Amniotic stem cell (primary cell): Measurements from ENCODE around the gene MEP1A.
"Not testable (repeated sequence)": the region's sequence is repeated elsewhere in the genome, so short reads cannot be mapped to it uniquely, and the experiment has no call there.

Experiments
- DNase-seq: peaks from one replicate; lab custom pipeline; 2025; lab: John Stamatoyannopoulos, UW

The MEP1A gene

GRCh38 chr6:46834257-46834916, 41.2 kb downstream of the MEP1A start:
- DNase-seq: not testable (repeated sequence)

DNA sequence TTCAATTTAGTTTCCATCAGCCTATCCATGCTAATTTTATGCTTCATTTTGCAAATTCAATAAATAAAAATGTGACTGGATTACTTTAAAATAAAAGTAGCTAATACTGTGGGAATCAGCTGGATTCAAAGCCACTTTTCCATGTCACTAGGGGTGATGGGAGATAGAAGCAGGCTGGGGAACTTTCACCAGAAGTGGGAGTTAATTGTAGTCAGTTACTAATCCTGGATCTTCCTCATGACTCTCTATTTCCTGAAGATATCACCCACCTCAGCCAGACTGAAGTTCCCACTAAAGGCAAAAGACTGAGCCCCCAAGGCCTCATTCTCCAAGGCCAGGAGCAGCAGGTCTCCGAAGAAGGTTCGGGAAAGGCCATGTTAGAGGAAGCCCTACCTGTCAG, 41.8 kb downstream of the MEP1A start:
- DNase-seq: not testable (repeated sequence)

DNA sequence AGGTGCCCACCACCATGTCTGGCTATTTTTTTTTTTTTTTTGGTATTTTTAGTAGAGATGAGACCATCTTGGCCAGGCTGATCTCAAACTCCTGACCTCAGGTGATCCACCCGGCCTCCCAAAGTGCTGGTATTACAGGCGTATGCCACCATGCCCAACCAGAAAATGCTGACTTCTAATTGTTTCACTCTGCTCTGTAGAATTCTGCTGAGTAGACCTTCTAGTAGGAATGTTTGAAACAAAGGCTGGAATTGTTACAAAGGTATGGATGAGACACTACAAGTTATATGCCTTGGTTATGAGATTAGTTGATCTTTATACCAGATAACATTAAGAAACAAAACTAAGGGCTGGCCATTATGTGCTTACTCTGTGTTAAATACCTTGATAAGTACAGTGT, 44.8 kb downstream of the MEP1A start:
- DNase-seq: no peak

DNA sequence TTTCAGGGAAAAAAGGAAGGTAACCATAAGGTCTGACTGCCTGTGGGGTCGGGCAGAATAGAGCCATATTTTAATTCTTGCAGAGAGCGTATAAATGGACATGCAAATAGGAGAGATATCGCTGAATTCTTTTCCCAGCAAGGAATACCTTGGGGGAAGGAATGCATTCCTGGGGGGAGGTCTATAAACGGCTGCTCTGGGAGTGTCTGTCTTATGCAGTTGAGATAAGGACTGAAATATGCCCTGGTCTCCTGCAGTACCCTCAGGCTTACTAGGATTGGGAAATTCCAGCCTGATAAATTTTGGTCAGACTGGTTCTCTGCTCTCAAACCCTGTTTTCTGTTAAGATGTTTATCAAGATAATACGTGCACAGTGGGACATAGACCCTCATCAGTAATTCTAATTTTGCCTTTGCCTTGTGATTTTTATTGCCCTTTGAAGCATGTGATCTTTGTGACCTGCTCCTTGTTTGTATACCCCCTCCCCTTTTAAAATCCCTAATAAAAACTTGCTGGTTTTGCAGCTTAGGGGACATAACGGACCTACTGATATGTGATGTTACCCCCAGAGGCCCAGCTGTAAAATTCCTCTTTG, 49.2 kb downstream of the MEP1A start:
- not testable (repeated sequence) for DNase-seq

- DNase-seq: no peak
These were observed 51.9 kb downstream of the MEP1A start for GRCh38 chr6:46845126-46845525.

DNA sequence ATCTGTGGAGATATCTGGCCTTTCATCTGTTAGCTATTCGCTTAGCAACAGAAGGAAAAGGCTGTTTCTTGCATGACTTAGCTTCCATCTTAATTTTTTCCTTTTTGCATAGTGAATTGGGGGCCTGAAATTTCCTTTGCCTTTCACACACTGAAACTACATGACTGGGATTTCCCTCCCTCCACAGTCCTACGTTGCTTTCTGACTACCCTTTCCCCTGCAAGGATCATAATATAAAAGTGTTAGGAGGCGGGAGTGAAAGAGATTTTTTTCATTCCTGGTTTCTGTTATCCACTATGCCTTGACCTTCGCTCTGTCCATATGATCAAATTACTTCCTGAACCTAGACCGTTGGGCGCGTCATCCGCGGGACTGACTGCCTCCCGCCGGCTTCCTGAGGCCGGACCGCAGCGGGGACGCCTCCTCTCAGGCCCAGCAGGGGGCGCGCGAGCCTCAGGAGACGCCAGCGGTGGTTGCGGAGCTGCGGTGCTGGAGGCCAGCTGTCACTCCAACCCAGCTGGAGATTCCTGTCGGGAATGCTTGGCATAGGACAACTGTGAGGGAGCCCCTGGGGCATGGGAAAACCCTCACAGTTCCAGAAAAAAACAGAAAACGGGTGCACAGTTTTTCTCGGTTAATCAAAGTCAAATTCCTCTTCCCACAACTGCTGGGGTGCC, 55.6 kb downstream of the MEP1A start:
- peak; percentile 46 for DNase-seq

DNA sequence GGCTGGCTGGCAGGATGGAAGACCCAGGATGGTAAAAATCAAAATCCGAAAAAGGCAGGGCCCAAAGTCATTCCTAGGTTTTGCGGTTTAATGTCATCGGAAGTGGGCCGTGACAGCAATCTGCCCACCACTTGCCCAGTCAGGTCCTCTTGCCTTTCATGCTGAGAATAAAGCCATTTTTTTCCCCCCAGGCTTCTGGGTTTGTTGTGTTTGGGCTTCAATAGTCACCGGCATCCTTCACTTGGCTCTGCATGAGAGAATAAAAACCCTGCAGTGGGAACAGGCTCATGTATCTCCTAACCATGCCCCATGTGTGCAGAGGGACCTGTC, 56.1 kb downstream of the MEP1A start:
- no peak for DNase-seq

DNA sequence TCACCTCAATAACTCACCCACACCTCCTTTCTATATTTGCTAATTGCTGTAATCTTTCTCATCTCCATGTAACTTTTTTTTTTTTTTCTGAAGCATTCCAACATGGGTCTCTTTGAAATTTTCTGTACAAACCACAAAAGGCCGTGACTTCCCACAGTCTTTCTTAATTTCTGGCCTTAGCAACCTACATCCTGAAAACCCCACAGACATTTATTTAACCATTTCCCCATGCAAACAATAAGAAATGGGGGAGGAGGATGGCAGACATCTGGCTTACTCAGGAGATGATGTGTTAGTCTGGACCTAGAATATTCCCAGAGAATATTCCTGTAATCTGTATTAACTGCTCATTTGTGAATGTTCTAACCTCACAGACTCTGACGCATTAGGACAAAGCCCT, 57.6 kb downstream of the MEP1A start:
- no peak for DNase-seq

DNA sequence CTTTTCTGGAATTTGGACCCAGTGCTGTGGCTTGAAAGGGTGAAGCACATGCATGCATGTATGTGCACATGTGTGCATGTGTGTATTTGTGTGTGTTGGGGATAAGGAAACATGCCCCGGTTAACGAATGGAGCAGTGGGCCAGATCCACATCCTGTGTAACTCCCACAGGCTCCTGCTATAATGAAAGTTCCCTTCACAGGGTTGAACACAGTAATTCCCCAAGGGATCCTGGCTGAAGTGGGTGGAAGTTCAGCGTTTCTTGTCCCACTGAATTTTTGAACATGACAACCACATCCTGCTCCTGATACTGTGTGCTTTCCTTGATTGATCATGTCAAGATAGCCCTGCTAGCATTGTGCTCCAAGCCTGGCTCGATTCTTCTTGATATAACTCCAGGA, 58.4 kb downstream of the MEP1A start:
- DNase-seq: not testable (repeated sequence)

GRCh38 chr6:46855966-46856365, 62.8 kb downstream of the MEP1A start:
- peak; percentile 4 for DNase-seq

- no peak for DNase-seq
These were observed 69.2 kb downstream of the MEP1A start for GRCh38 chr6:46862381-46862780.

DNA sequence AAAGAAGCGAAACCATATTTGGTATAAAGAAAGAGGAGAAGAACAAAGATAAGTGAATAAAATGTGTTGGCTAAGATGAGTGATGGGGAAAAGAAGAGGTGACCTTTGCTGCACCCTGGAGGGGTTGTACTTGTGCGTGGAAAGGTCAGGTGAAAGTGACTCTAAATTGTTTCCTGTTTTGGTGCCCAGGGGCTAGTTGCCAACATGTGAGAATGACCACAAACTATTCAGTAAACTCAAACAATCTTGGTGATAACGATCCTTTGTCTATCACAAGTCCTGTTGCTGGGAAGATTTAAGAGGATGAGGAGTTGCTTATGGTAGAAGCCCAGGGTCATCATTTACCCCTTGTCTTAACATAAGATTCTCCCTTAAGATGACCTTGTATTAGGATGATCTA, 70.6 kb downstream of the MEP1A start:
- no peak for DNase-seq

GRCh38 chr6:46865221-46865620, 72.0 kb downstream of the MEP1A start:
- no peak for DNase-seq

GRCh38 chr6:46867411-46867810, 74.2 kb downstream of the MEP1A start:
- no peak for DNase-seq

- no peak for DNase-seq
These were observed 82.9 kb downstream of the MEP1A start for GRCh38 chr6:46876126-46876525.

GRCh38 chr6:46879003-46879402, 85.8 kb downstream of the MEP1A start:
- no peak for DNase-seq

GRCh38 chr6:46882645-46883044, 89.5 kb downstream of the MEP1A start:
- no peak for DNase-seq

- DNase-seq: no peak
These were observed 94.8 kb downstream of the MEP1A start for GRCh38 chr6:46888031-46888430.

GRCh38 chr6:46888578-46888977, 95.4 kb downstream of the MEP1A start:
- DNase-seq: no peak
